Osteocyte (in vitro differentiated cells): ENCODE data around the gene TM4SF1. TPM values are rescaled to one million over a fixed set of nuclear protein-coding genes. Genes with fewer than 3 reads are reported as not detected.

ENCODE experiments used
- DNase-seq: peaks from one replicate; pipeline ENCODE4 v3.0.0; 2021; ENCODE audit warnings: mixed read lengths; ENCODE audit not compliant: unreplicated experiment; ENCODE audit errors: extremely low spot score
- H3K27ac Mint-ChIP-seq: one replicate; pipeline ENCODE4 v1.8.0; 2021; ENCODE audit warnings: mild to moderate bottlenecking, mixed read lengths; ENCODE audit not compliant: unreplicated experiment
- H3K27me3 Mint-ChIP-seq: one replicate; pipeline ENCODE4 v1.8.0; 2021; ENCODE audit warnings: mixed read lengths; ENCODE audit not compliant: unreplicated experiment
- H3K36me3 Mint-ChIP-seq: one replicate; pipeline ENCODE4 v1.8.0; 2021; ENCODE audit warnings: mixed read lengths; ENCODE audit not compliant: unreplicated experiment
- H3K4me1 Mint-ChIP-seq: one replicate; pipeline ENCODE4 v1.8.0; 2021; ENCODE audit warnings: mixed read lengths; ENCODE audit not compliant: unreplicated experiment
- H3K4me3 Mint-ChIP-seq: one replicate; pipeline ENCODE4 v1.8.0; 2021; ENCODE audit warnings: mild to moderate bottlenecking, moderate library complexity, mixed read lengths; ENCODE audit not compliant: unreplicated experiment
- H3K9me3 Mint-ChIP-seq: one replicate; pipeline ENCODE4 v1.8.0; 2021; ENCODE audit warnings: mixed read lengths; ENCODE audit not compliant: unreplicated experiment
- CTCF ChIP-seq: fragments of 200-600 bp; sonication (generic); IDR thresholded peaks from 2 replicates; pipeline ENCODE4 v1.5.0; 2021; ENCODE audit warnings: antibody characterized with exemption, mild to moderate bottlenecking, moderate library complexity
- total RNA-seq: library from RNA; stranded (reverse); gene quantifications from 2 replicates; pipeline ENCODE4 v1.2.1, GENCODE V29; 2021

Gene TM4SF1
- total RNA-seq, 1 donor from 2014 or later = 120 TPM

GRCh38 chr3:149330609-149331331 is 46.7 kb downstream of the TM4SF1 start:
- no peak for TF ChIP-seq CTCF
- H3K27me3 Mint-ChIP-seq = no peaks in the 10 kb centered on the region
- peaks cover 26% of the 10 kb centered on the region for H3K4me1 Mint-ChIP-seq
- no peak overlapping the region for H3K4me3 Mint-ChIP-seq
- no peak for DNase-seq
- no peaks in the 10 kb centered on the region for H3K36me3 Mint-ChIP-seq
- H3K27ac Mint-ChIP-seq = peak overlapping the region; percentile 43
- H3K9me3 Mint-ChIP-seq = no peaks in the 10 kb centered on the region

- Mint-ChIP-seq H3K27me3 (no peaks in the 10 kb centered on the region), H3K9me3 (no peaks in the 10 kb centered on the region), H3K27ac (no peak overlapping the region), H3K4me1 (peaks cover 26% of the 10 kb centered on the region), H3K4me3 (no peak overlapping the region), H3K36me3 (peaks cover 3% of the 10 kb centered on the region)
- DNase-seq = no peak
- no peak for TF ChIP-seq CTCF
These were observed 50.3 kb downstream of the TM4SF1 start for GRCh38 chr3:149327156-149327555.

GRCh38 chr3:149325581-149325980 is 51.9 kb downstream of the TM4SF1 start:
- no peak overlapping the region for H3K27ac Mint-ChIP-seq
- peaks cover 3% of the 10 kb centered on the region for H3K36me3 Mint-ChIP-seq
- no peak for TF ChIP-seq CTCF

GRCh38 chr3:149324332-149324731 is 53.1 kb downstream of the TM4SF1 start:
- H3K27me3 Mint-ChIP-seq = no peaks in the 10 kb centered on the region

More at GRCh38 chr3:149325581-149325980, 51.9 kb downstream of the TM4SF1 start:
- Mint-ChIP-seq H3K9me3 (no peaks in the 10 kb centered on the region), H3K4me3 (no peak overlapping the region), H3K27me3 (no peaks in the 10 kb centered on the region), H3K4me1 (peaks cover 12% of the 10 kb centered on the region)
- no peak for DNase-seq

More at GRCh38 chr3:149324332-149324731, 53.1 kb downstream of the TM4SF1 start:
- peaks cover 4% of the 10 kb centered on the region for H3K4me1 Mint-ChIP-seq
- H3K27ac Mint-ChIP-seq = no peak overlapping the region
- no peak for DNase-seq
- no peaks in the 10 kb centered on the region for H3K9me3 Mint-ChIP-seq
- H3K36me3 Mint-ChIP-seq = peaks cover 3% of the 10 kb centered on the region
- no peak overlapping the region for H3K4me3 Mint-ChIP-seq
- no peak for TF ChIP-seq CTCF
